Activated CD8-positive, alpha-beta memory T cell treated with anti-CD3 and anti-CD28 coated beads, Interleukin-2, amount 10 ng/mL, durations not matched to agents 7 days and 5 days (primary cell): ENCODE data around the gene SAA1. TPM values are rescaled to one million over a fixed set of nuclear protein-coding genes. Genes with fewer than 3 reads are reported as not detected.
"Not testable (repeated sequence)": the region's sequence is repeated elsewhere in the genome, so short reads cannot be mapped to it uniquely, and the experiment has no call there.

ENCODE experiments used
- ATAC-seq: fragments of 150-1000 bp; cut with Tn5 transposase; one replicate; pipeline ENCODE4 v1.10.0; 2021; ENCODE audit warnings: moderate library complexity
- CTCF ChIA-PET: fragments of 350-600 bp; sonication (Branson Sonifier 250); formaldehyde crosslinking; loops from one replicate; lab custom pipeline; 2021; ENCODE audit warnings: antibody characterized with exemption; lab: Charles Lee
- DNase-seq: peaks from one replicate; pipeline ENCODE4 v3.0.0-alpha.2; 2020
- H3K27ac Mint-ChIP-seq: one replicate; pipeline ENCODE4 v1.8.0; 2021; ENCODE audit warnings: mild to moderate bottlenecking, mixed read lengths
- H3K27me3 Mint-ChIP-seq: one replicate; pipeline ENCODE4 v1.8.0; 2021; ENCODE audit warnings: mixed read lengths
- H3K36me3 Mint-ChIP-seq: one replicate; pipeline ENCODE4 v1.8.0; 2021; ENCODE audit warnings: mild to moderate bottlenecking, mixed read lengths
- H3K4me1 Mint-ChIP-seq: one replicate; pipeline ENCODE4 v1.8.0; 2021; ENCODE audit warnings: mixed read lengths
- H3K4me3 Mint-ChIP-seq: one replicate; pipeline ENCODE4 v1.8.0; 2021; ENCODE audit warnings: mild to moderate bottlenecking, moderate library complexity, mixed read lengths
- H3K9me3 Mint-ChIP-seq: one replicate; pipeline ENCODE4 v1.8.0; 2022; ENCODE audit warnings: low read depth, mixed read lengths
- total RNA-seq, 2 experiments: library from RNA; stranded (reverse); gene quantifications; one replicate each; pipeline ENCODE4 v1.2.3, GENCODE V29; 2021

SAA1 gene
- total RNA-seq, 2 experiments from 2014 or later = not detected

- peak; percentile 86 for ATAC-seq
- peaks cover 36% of the 10 kb centered on the region for H3K4me1 Mint-ChIP-seq
- not testable (repeated sequence) for H3K27me3 Mint-ChIP-seq, H3K9me3 Mint-ChIP-seq, H3K36me3 Mint-ChIP-seq, DNase-seq
- peak overlapping the region; percentile 46 for H3K4me3 Mint-ChIP-seq
- H3K27ac Mint-ChIP-seq = peak overlapping the region; percentile 74
- CTCF ChIA-PET = interaction anchor here (1.7 kb wide), 1 partner anchor 23 kb away, joined by 6 read pairs; no protein-coding TSS in a partner anchor
Measured at GRCh38 chr11:18267335-18268133, 1.5 kb downstream of the SAA1 start.

- H3K36me3 Mint-ChIP-seq, H3K27me3 Mint-ChIP-seq, H3K4me3 Mint-ChIP-seq, ATAC-seq, H3K9me3 Mint-ChIP-seq, H3K27ac Mint-ChIP-seq, DNase-seq: not testable (repeated sequence)
- H3K4me1 Mint-ChIP-seq = peaks cover 26% of the 10 kb centered on the region
- CTCF ChIA-PET = interaction anchor here (1.7 kb wide), 1 partner anchor 25 kb away, joined by 6 read pairs; no protein-coding TSS in a partner anchor
Measured at GRCh38 chr11:18269252-18269651, 3.2 kb downstream of the SAA1 start.

- no peak overlapping the region for H3K4me3 Mint-ChIP-seq
- no peak overlapping the region for H3K27ac Mint-ChIP-seq
- peaks cover 19% of the 10 kb centered on the region for H3K4me1 Mint-ChIP-seq
- H3K36me3 Mint-ChIP-seq = peaks cover 1% of the 10 kb centered on the region
- CTCF ChIA-PET = interaction anchor here (1.1 kb wide), 1 partner anchor 26 kb away, joined by 3 read pairs; no protein-coding TSS in a partner anchor
- no peak for DNase-seq
- H3K27me3 Mint-ChIP-seq = no peaks in the 10 kb centered on the region
- no peak for ATAC-seq
- no peaks in the 10 kb centered on the region for H3K9me3 Mint-ChIP-seq
Measured at GRCh38 chr11:18270102-18270501, 4.0 kb downstream of the SAA1 start.

GRCh38 chr11:18271206-18271605 is 5.1 kb downstream of the SAA1 start:
- H3K27me3 Mint-ChIP-seq = no peaks in the 10 kb centered on the region
- H3K4me1 Mint-ChIP-seq = peaks cover 13% of the 10 kb centered on the region
- H3K27ac Mint-ChIP-seq = no peak overlapping the region
- no peaks in the 10 kb centered on the region for H3K9me3 Mint-ChIP-seq
- DNase-seq (no peak), ATAC-seq (no peak)
- no peak overlapping the region for H3K4me3 Mint-ChIP-seq
- CTCF ChIA-PET = no interaction called here
- peaks cover 1% of the 10 kb centered on the region for H3K36me3 Mint-ChIP-seq

GRCh38 chr11:18277565-18278271 is 11.7 kb downstream of the SAA1 start:
- no peak overlapping the region for H3K4me3 Mint-ChIP-seq

GRCh38 chr11:18280438-18281045 is 14.5 kb downstream of the SAA1 start:
- peak overlapping the region; percentile 84 for H3K27ac Mint-ChIP-seq
- no peaks in the 10 kb centered on the region for H3K27me3 Mint-ChIP-seq
- ATAC-seq (peak; percentile 88), DNase-seq (no peak)
- peaks cover 28% of the 10 kb centered on the region for H3K4me1 Mint-ChIP-seq
- CTCF ChIA-PET = no interaction called here
- peaks cover 43% of the 10 kb centered on the region for H3K36me3 Mint-ChIP-seq
- H3K4me3 Mint-ChIP-seq = peak overlapping the region; percentile 63
- no peaks in the 10 kb centered on the region for H3K9me3 Mint-ChIP-seq

More at GRCh38 chr11:18277565-18278271, 11.7 kb downstream of the SAA1 start:
- Mint-ChIP-seq H3K27me3 (no peaks in the 10 kb centered on the region), H3K36me3 (peaks cover 32% of the 10 kb centered on the region), H3K27ac (peak overlapping the region; percentile 4), H3K9me3 (no peaks in the 10 kb centered on the region), H3K4me1 (peaks cover 28% of the 10 kb centered on the region)
- DNase-seq = no peak
- CTCF ChIA-PET = interaction anchor here (3.8 kb wide), 1 partner anchor 34 kb away, joined by 15 read pairs; no protein-coding TSS in a partner anchor
- no peak for ATAC-seq

- Mint-ChIP-seq H3K9me3 (no peaks in the 10 kb centered on the region), H3K36me3 (peaks cover 51% of the 10 kb centered on the region), H3K4me1 (peaks cover 28% of the 10 kb centered on the region), H3K27me3 (no peaks in the 10 kb centered on the region), H3K4me3 (no peak overlapping the region), H3K27ac (peak overlapping the region; percentile 42)
- ATAC-seq (no peak), DNase-seq (no peak)
- CTCF ChIA-PET = no interaction called here
Measured at GRCh38 chr11:18282626-18283025, 16.6 kb downstream of the SAA1 start.

GRCh38 chr11:18285841-18286240 is 19.8 kb downstream of the SAA1 start:
- ATAC-seq (no peak), DNase-seq (no peak)
- Mint-ChIP-seq H3K4me3 (no peak overlapping the region), H3K27ac (no peak overlapping the region), H3K4me1 (peaks cover 10% of the 10 kb centered on the region), H3K27me3 (no peaks in the 10 kb centered on the region), H3K9me3 (no peaks in the 10 kb centered on the region), H3K36me3 (peaks cover 45% of the 10 kb centered on the region)
- CTCF ChIA-PET = interaction anchor here (2.1 kb wide), 1 partner anchor 42 kb away, joined by 8 read pairs; no protein-coding TSS in a partner anchor

- H3K9me3 Mint-ChIP-seq = no peaks in the 10 kb centered on the region
- H3K27ac Mint-ChIP-seq = no peak overlapping the region
- H3K4me1 Mint-ChIP-seq = no peaks in the 10 kb centered on the region
- no peak for ATAC-seq
- DNase-seq = no peak
- no peaks in the 10 kb centered on the region for H3K27me3 Mint-ChIP-seq
- H3K36me3 Mint-ChIP-seq = peaks cover 51% of the 10 kb centered on the region
- no peak overlapping the region for H3K4me3 Mint-ChIP-seq
- CTCF ChIA-PET = interaction anchor here (0.7 to 0.9 kb wide), 3 partner anchors 12 to 174 kb away, joined by 3 read pairs; no protein-coding TSS in a partner anchor
Measured at GRCh38 chr11:18288911-18289310, 22.8 kb downstream of the SAA1 start.

- CTCF ChIA-PET = interaction anchor here (2.1 kb wide), 1 partner anchor 51 kb away, joined by 8 read pairs; no protein-coding TSS in a partner anchor
- DNase-seq = no peak
- no peak overlapping the region for H3K4me3 Mint-ChIP-seq
- no peaks in the 10 kb centered on the region for H3K27me3 Mint-ChIP-seq
- peaks cover 66% of the 10 kb centered on the region for H3K36me3 Mint-ChIP-seq
- peak; percentile 53 for ATAC-seq
- no peak overlapping the region for H3K27ac Mint-ChIP-seq
- H3K9me3 Mint-ChIP-seq = no peaks in the 10 kb centered on the region
- H3K4me1 Mint-ChIP-seq = peaks cover 15% of the 10 kb centered on the region
Measured at GRCh38 chr11:18294862-18295261, 28.8 kb downstream of the SAA1 start.

- ATAC-seq (no peak), DNase-seq (no peak)
- Mint-ChIP-seq H3K27me3 (no peaks in the 10 kb centered on the region), H3K36me3 (peaks cover 65% of the 10 kb centered on the region), H3K9me3 (no peaks in the 10 kb centered on the region), H3K4me3 (no peak overlapping the region), H3K4me1 (peaks cover 15% of the 10 kb centered on the region), H3K27ac (no peak overlapping the region)
- CTCF ChIA-PET = interaction anchor here (2.1 kb wide), 1 partner anchor 51 kb away, joined by 8 read pairs; no protein-coding TSS in a partner anchor
Measured at GRCh38 chr11:18295316-18295715, 29.3 kb downstream of the SAA1 start.

GRCh38 chr11:18299721-18300120 is 33.7 kb downstream of the SAA1 start:
- no peaks in the 10 kb centered on the region for H3K9me3 Mint-ChIP-seq
- DNase-seq (no peak), ATAC-seq (no peak)
- H3K36me3 Mint-ChIP-seq = peaks cover 46% of the 10 kb centered on the region
- peaks cover 9% of the 10 kb centered on the region for H3K4me1 Mint-ChIP-seq
- CTCF ChIA-PET = interaction anchor here (1.4 kb wide), 2 partner anchors 10 to 13 kb away, joined by 3 to 4 read pairs; no protein-coding TSS in a partner anchor
- H3K27me3 Mint-ChIP-seq = no peaks in the 10 kb centered on the region
- H3K27ac Mint-ChIP-seq = no peak overlapping the region
- H3K4me3 Mint-ChIP-seq = no peak overlapping the region

- CTCF ChIA-PET = interaction anchor here (0.6 kb wide), 1 partner anchor 29 kb away, joined by 3 read pairs; no protein-coding TSS in a partner anchor
- ATAC-seq (no peak), DNase-seq (no peak)
- Mint-ChIP-seq H3K4me3 (no peak overlapping the region), H3K9me3 (no peaks in the 10 kb centered on the region), H3K27ac (no peak overlapping the region), H3K27me3 (no peaks in the 10 kb centered on the region), H3K36me3 (peaks cover 32% of the 10 kb centered on the region), H3K4me1 (no peaks in the 10 kb centered on the region)
Measured at GRCh38 chr11:18304745-18305144, 38.7 kb downstream of the SAA1 start.
